HG02759 (cell line): Measurements from ENCODE around the gene FAM107A.

Experiments used
- ATAC-seq: cut with Tn5 transposase; IDR thresholded peaks from one replicate; pipeline ENCODE4 v1.9.1; 2021; ENCODE audit warnings: mild to moderate bottlenecking, moderate library complexity; ENCODE audit not compliant: unreplicated experiment

Gene FAM107A

GRCh38 chr3:58520403-58521335 lies 56.5 kb downstream of the FAM107A start:
- no peak for ATAC-seq

GRCh38 chr3:58519668-58520402 lies 57.4 kb downstream of the FAM107A start:
- no peak for ATAC-seq

GRCh38 chr3:58518291-58518789 lies 58.9 kb downstream of the FAM107A start:
- ATAC-seq = no peak

GRCh38 chr3:58514405-58514804 lies 62.8 kb downstream of the FAM107A start:
- no peak for ATAC-seq
